ENCODE data around the gene MLLT3. TPM values are rescaled to one million over a fixed set of nuclear protein-coding genes. Genes with fewer than 3 reads are reported as not detected.

Gene MLLT3
- total and polyA plus RNA-seq, 8 donors, result 1.8 to 10.3 (median 4.2) TPM

- ATAC-seq, result peak in 1 of 4 donors; percentile 60
Observed at GRCh38 chr9:20391208-20391607, 231.1 kb downstream of the MLLT3 start.

DNA sequence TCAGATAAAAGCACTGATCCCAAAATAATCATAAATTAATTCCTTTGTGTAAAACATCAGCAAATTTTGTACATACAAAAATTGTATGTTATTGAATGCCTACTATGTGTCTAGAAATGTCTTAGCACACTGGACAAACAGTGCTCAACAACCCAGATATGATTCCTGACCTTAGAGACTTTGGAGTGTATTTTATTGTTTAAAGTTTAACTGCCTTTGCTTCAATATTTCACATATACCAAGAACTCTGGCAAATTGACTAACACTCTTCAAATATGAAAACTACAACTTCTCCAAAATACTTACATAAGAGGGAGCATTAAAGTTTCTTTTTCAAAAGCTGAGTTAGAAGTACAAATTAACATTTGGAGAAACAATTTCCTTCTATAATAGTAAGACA lies 231.9 kb downstream of the MLLT3 start:
- Histone ChIP-seq H3K36me3 (no peaks in the 10 kb centered on the region), H3K27me3 (no peaks in the 10 kb centered on the region), H3K4me3 (no peak overlapping the region), H3K9me3 (no peaks in the 10 kb centered on the region), H3K4me1 (peaks cover 0 to 11% (median 0%) of the 10 kb centered on the region in 3 donors), H3K27ac (no peak overlapping the region)
- no peak for TF ChIP-seq CTCF (IDR thresholded peaks at IDR 0.05)
- intact Hi-C loops (cut with DNase I), result no loop called here
- no peak for ATAC-seq
- FAIRE-seq, result no peak
- DNase-seq, result no peak

More at GRCh38 chr9:20391208-20391607, 231.1 kb downstream of the MLLT3 start:
- DNase-seq (no peak), FAIRE-seq (no peak)
- Histone ChIP-seq H3K9me3 (no peaks in the 10 kb centered on the region), H3K27ac (no peak overlapping the region), H3K27me3 (no peaks in the 10 kb centered on the region), H3K4me1 (peaks cover 0 to 11% (median 0%) of the 10 kb centered on the region in 3 donors), H3K36me3 (no peaks in the 10 kb centered on the region), H3K4me3 (no peak overlapping the region)
- intact Hi-C loops (cut with DNase I), result no loop called here
- WGBS, 2 donors, result 83 to 85% methylated on average over 1 of the region's 1 CpG
- TF ChIP-seq CTCF (IDR thresholded peaks at IDR 0.05), result no peak

- no peak for FAIRE-seq
- no peaks in the 10 kb centered on the region for H3K36me3 ChIP-seq
Observed at GRCh38 chr9:20387062-20387461, 235.2 kb downstream of the MLLT3 start.

DNA sequence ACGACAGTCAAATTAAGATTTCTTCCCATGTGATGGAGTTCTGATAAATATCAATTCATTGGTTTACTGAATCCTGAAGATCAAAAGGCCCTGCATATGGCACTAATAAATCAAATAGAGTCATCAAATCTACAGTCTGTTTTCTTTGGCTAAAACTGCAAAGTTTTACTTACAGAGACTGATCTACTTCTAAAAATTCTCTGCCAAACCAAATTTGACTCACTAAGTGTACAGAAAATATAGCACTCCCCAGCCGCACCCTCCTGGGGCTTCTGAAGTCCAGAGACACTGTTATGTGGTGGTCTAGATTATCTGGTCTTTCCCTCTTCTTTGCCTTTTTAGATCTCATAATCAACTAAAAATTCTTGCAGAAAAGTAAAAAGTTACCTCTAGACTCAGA lies 237.7 kb downstream of the MLLT3 start:
- Histone ChIP-seq H3K4me3 (no peak overlapping the region), H3K36me3 (no peaks in the 10 kb centered on the region), H3K4me1 (no peaks in the 10 kb centered on the region), H3K27ac (no peak overlapping the region), H3K9me3 (no peaks in the 10 kb centered on the region), H3K27me3 (no peaks in the 10 kb centered on the region)
- TF ChIP-seq CTCF (IDR thresholded peaks at IDR 0.05), result no peak
- ATAC-seq (no peak), DNase-seq (no peak), FAIRE-seq (no peak)
- 84 to 88% methylated on average over 2 of the region's 2 CpGs for WGBS, 2 donors
- intact Hi-C loops (cut with DNase I), result no loop called here

More at GRCh38 chr9:20387062-20387461, 235.2 kb downstream of the MLLT3 start:
- intact Hi-C loops (cut with DNase I), result no loop called here
- H3K9me3 ChIP-seq, result no peaks in the 10 kb centered on the region
- ATAC-seq (no peak), DNase-seq (no peak)
- peaks cover 0 to 11% (median 0%) of the 10 kb centered on the region in 3 donors for H3K4me1 ChIP-seq
- 86 to 93% methylated on average over 3 of the region's 3 CpGs for WGBS, 2 donors
- H3K4me3 ChIP-seq, result no peak overlapping the region
- H3K27me3 ChIP-seq, result no peaks in the 10 kb centered on the region
- H3K27ac ChIP-seq, result no peak overlapping the region
- TF ChIP-seq CTCF (IDR thresholded peaks at IDR 0.05), result no peak

DNA sequence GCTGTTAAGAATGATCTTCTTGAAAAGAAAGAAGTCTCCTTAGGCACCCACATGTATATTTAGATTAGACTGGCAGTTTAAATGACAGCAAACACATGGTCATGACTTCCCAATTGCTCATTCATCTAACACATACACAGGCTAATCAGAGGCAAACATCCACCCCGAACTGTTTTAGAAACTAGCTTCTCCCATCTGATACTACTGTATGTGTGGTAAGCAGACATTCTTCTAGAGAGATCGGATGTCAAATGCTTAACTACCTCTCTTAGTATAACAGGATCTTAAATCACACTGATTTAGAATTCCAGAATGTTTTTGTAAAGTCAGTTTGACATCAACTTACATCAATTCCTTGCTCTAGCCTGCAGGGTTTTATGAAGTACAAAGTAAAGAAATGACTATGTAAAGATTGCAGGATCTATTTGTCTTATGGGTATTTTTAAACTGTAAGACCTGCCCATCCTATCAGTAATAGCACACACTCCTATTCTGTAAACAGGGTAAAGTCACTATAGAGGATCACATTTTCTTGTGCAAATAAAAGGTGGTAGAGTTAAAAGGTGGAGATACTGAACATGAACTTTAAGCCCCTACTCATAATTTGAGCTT lies 239.7 kb downstream of the MLLT3 start:
- no peaks in the 10 kb centered on the region for H3K4me1 ChIP-seq
- no peaks in the 10 kb centered on the region for H3K27me3 ChIP-seq
- DNase-seq, result no peak
- H3K4me3 ChIP-seq, result no peak overlapping the region
- H3K36me3 ChIP-seq, result no peaks in the 10 kb centered on the region
- FAIRE-seq, result peak; percentile 67
- H3K9me3 ChIP-seq, result no peaks in the 10 kb centered on the region
- TF ChIP-seq CTCF (IDR thresholded peaks at IDR 0.05), result no peak
- 46 to 48% methylated on average over 2 of the region's 2 CpGs for WGBS, 2 donors
- peak in 2 of 4 donors; percentile 22 to 56 for ATAC-seq
- no peak overlapping the region for H3K27ac ChIP-seq
- intact Hi-C loops (cut with DNase I), result no loop called here

All from pancreas (tissue), 10 donors.